H1 (cell line): Measurements from ENCODE around the gene CAPG. TPM values are rescaled to one million over a fixed set of nuclear protein-coding genes. Genes with fewer than 3 reads are reported as not detected.

Experiments
- CTCF ChIA-PET: fragments of 300-600 bp; sonication (Branson Sonifier 250); formaldehyde crosslinking; loops from one replicate; lab custom pipeline; 2021; ENCODE audit not compliant: partially characterized antibody; lab: Charles Lee
- POLR2A ChIA-PET: fragments of 300-600 bp; sonication (Branson Sonifier 250); formaldehyde crosslinking; loops from one replicate; lab custom pipeline; 2021; ENCODE audit warnings: inconsistent platforms; ENCODE audit not compliant: partially characterized antibody; lab: Charles Lee
- DNase-seq, 2 experiments: peaks; one replicate each; pipeline versions ENCODE4 v3.0.0 to v3.0.0-alpha.2; 2010 to 2022; ENCODE audit warnings: low spot score in 2 of 2, low read depth in 1 of 2, mixed read lengths in 1 of 2
- FAIRE-seq: peaks from 2 replicates; lab custom pipeline; 2011; peaks lifted over from hg19 to GRCh38; lab: Jason Lieb, UNC
- H2AFZ ChIP-seq: 2 replicates; pipeline ENCODE4 v1.8.1; 2012; ENCODE audit warnings: low read length, inconsistent platforms
- H2AK5ac ChIP-seq: 2 replicates; pipeline ENCODE4 v1.6.1; 2013; ENCODE audit warnings: low read depth, low read length
- H2BK120ac ChIP-seq: replicated peaks from 2 replicates; pipeline ENCODE3; 2013; ENCODE audit warnings: low read depth, low read length, inconsistent platforms
- H2BK12ac ChIP-seq: 2 replicates; pipeline ENCODE4 v1.6.1; 2013; ENCODE audit warnings: low read depth, low read length
- H2BK15ac ChIP-seq: 2 replicates; pipeline ENCODE4 v1.6.1; 2013; ENCODE audit warnings: low read length
- H2BK20ac ChIP-seq: 2 replicates; pipeline ENCODE4 v1.6.1; 2013; ENCODE audit warnings: low read length
- H2BK5ac ChIP-seq: 2 replicates; pipeline ENCODE4 v1.6.1; 2013; ENCODE audit warnings: low read depth, low read length
- H3K14ac ChIP-seq: 2 replicates; pipeline ENCODE4 v1.6.1; 2013; ENCODE audit warnings: inconsistent platforms; ENCODE audit not compliant: insufficient read length
- H3K18ac ChIP-seq: 2 replicates; pipeline ENCODE4 v1.6.1; 2013; ENCODE audit warnings: low read length; ENCODE audit errors: extremely low read depth
- H3K23ac ChIP-seq: 2 replicates; pipeline ENCODE4 v1.6.1; 2013; ENCODE audit warnings: inconsistent platforms; ENCODE audit not compliant: insufficient read length
- H3K23me2 ChIP-seq: 2 replicates; pipeline ENCODE4 v1.6.1; 2013; ENCODE audit warnings: low read depth, low read length
- H3K27ac ChIP-seq: 2 replicates; pipeline ENCODE4 v1.6.1; 2011; ENCODE audit warnings: low read depth, low read length, inconsistent platforms
- H3K27me3 ChIP-seq, 4 experiments: replicated peaks in 1 of 4; 1 replicate in 1 of 4; 2 replicates in 3 of 4; pipeline versions ENCODE4 v1.6.1 to v1.8.1; 2011 to 2013; ENCODE audit warnings: low read length in 3 of 4, mild to moderate bottlenecking in 3 of 4, inconsistent platforms in 2 of 4, mixed read lengths in 2 of 4, moderate library complexity in 1 of 4; ENCODE audit not compliant: control insufficient read depth in 3 of 4, insufficient read depth in 3 of 4; ENCODE audit errors: extremely low read depth in 1 of 4
- H3K36me3 ChIP-seq, 4 experiments: 2 replicates each; pipeline versions ENCODE4 v1.6.1 to v1.8.1; 2011 to 2013; ENCODE audit warnings: mild to moderate bottlenecking in 4 of 4, low read length in 3 of 4, moderate library complexity in 2 of 4, control low read depth in 1 of 4, inconsistent platforms in 1 of 4; ENCODE audit not compliant: insufficient read depth in 4 of 4, control insufficient read depth in 2 of 4
- H3K4ac ChIP-seq: replicated peaks from 2 replicates; pipeline ENCODE3; 2013; ENCODE audit warnings: low read length, low read depth, mixed read lengths, inconsistent platforms; ENCODE audit not compliant: insufficient read length
- H3K4me1 ChIP-seq, 4 experiments: replicated peaks in 1 of 4; 1 replicate in 1 of 4; 2 replicates in 3 of 4; pipeline versions ENCODE4 v1.6.1 to v1.8.1; 2011 to 2013; ENCODE audit warnings: low read length in 3 of 4, inconsistent platforms in 2 of 4, mixed read lengths in 1 of 4; ENCODE audit not compliant: insufficient read depth in 4 of 4, control insufficient read depth in 3 of 4
- H3K4me2 ChIP-seq, 2 experiments: 2 replicates each; pipeline versions ENCODE4 v1.6.1 to v1.8.1; 2011 to 2013; ENCODE audit warnings: low read depth in 2 of 2, low read length in 2 of 2, control low read depth in 1 of 2, inconsistent platforms in 1 of 2, mild to moderate bottlenecking in 1 of 2; ENCODE audit not compliant: insufficient read depth in 1 of 2
- H3K4me3 ChIP-seq, 4 experiments: fragments of 200-600, 300-600 bp in 1 of 4; sonication (generic), shearing (Covaris generic), sonication (Bioruptor Twin) in 1 of 4; 2 replicates each; pipeline versions ENCODE4 v1.5.1 to v1.8.1; 2011 to 2016; ENCODE audit warnings: low read length in 4 of 4, low read depth in 3 of 4, control low read depth in 2 of 4, inconsistent platforms in 2 of 4, mild to moderate bottlenecking in 2 of 4, mixed read lengths in 1 of 4, moderate library complexity in 1 of 4; ENCODE audit not compliant: insufficient read depth in 2 of 4; ENCODE audit errors: extremely low read depth in 1 of 4
- H3K56ac ChIP-seq: replicated peaks from 2 replicates; pipeline ENCODE3; 2013; ENCODE audit warnings: low read depth, mild to moderate bottlenecking, mixed read lengths, low read length, inconsistent platforms; ENCODE audit not compliant: insufficient read length
- H3K79me1 ChIP-seq: 2 replicates; pipeline ENCODE4 v1.6.1; 2013; ENCODE audit warnings: low read depth, low read length, control low read depth
- H3K79me2 ChIP-seq, 2 experiments: 2 replicates each; pipeline versions ENCODE4 v1.6.1 to v1.8.1; 2012 to 2013; ENCODE audit warnings: low read length in 2 of 2, mild to moderate bottlenecking in 2 of 2, inconsistent platforms in 1 of 2; ENCODE audit not compliant: insufficient read depth in 2 of 2, control insufficient read depth in 1 of 2
- H3K9ac ChIP-seq, 4 experiments: replicated peaks in 1 of 4; 1 replicate in 1 of 4; 2 replicates in 3 of 4; pipeline versions ENCODE4 v1.6.1 to v1.8.1; 2011 to 2013; ENCODE audit warnings: low read depth in 3 of 4, low read length in 3 of 4, control low read depth in 2 of 4, mild to moderate bottlenecking in 2 of 4, moderate library complexity in 2 of 4, inconsistent platforms in 1 of 4; ENCODE audit errors: extremely low read depth in 1 of 4
- H3K9me3 ChIP-seq, 2 experiments: 2 replicates each; pipeline versions ENCODE4 v1.6.1 to v1.8.1; 2012 to 2013; ENCODE audit warnings: mild to moderate bottlenecking in 2 of 2, moderate library complexity in 2 of 2, control low read depth in 1 of 2, inconsistent platforms in 1 of 2, low read depth in 1 of 2, low read length in 1 of 2, mixed read lengths in 1 of 2; ENCODE audit not compliant: insufficient read depth in 2 of 2
- H4K20me1 ChIP-seq, 2 experiments: replicated peaks in 1 of 2; 2 replicates each; pipeline versions ENCODE3 to v1.8.1; 2011 to 2013; ENCODE audit warnings: inconsistent platforms in 2 of 2, low read length in 2 of 2, mild to moderate bottlenecking in 1 of 2; ENCODE audit not compliant: insufficient read depth in 2 of 2, control insufficient read depth in 1 of 2
- H4K5ac ChIP-seq: 2 replicates; pipeline ENCODE4 v1.6.1; 2013; ENCODE audit warnings: low read length, low read depth, mixed read lengths, inconsistent platforms; ENCODE audit not compliant: insufficient read length
- H4K8ac ChIP-seq: 2 replicates; pipeline ENCODE4 v1.8.0; 2013; ENCODE audit warnings: mild to moderate bottlenecking, moderate library complexity, low read length, inconsistent platforms; ENCODE audit not compliant: insufficient read depth; ENCODE audit errors: extremely low read depth
- H4K91ac ChIP-seq: replicated peaks from 2 replicates; pipeline ENCODE3; 2013; ENCODE audit warnings: low read length, mixed read lengths, inconsistent platforms; ENCODE audit not compliant: insufficient read length
- CBX8 ChIP-seq: fragments of 300-800, 300-1000 bp; sonication (generic); IDR thresholded peaks from 2 replicates; pipeline ENCODE4 v1.7.1; 2016; ENCODE audit warnings: low read depth, low read length, borderline replicate concordance
- EZH2 ChIP-seq: fragments of 200-600 bp; sonication (generic); IDR thresholded peaks from 2 replicates; pipeline ENCODE4 v1.7.1; 2012; ENCODE audit warnings: low read depth, mild to moderate bottlenecking, moderate library complexity, low read length, inconsistent platforms; ENCODE audit not compliant: severe bottlenecking
- RAD21 ChIP-seq, 2 experiments: IDR thresholded peaks in 1 of 2; conservative IDR thresholded peaks in 1 of 2; 2 replicates each; pipeline ENCODE4 v1.6.1; 2011; ENCODE audit warnings: low read depth in 2 of 2, low read length in 2 of 2, improper control_type of control experiment in 1 of 2, inconsistent platforms in 1 of 2, mild to moderate bottlenecking in 1 of 2, moderate library complexity in 1 of 2
- SP2 ChIP-seq: IDR thresholded peaks from 2 replicates; pipeline ENCODE4 v1.6.1; 2012; ENCODE audit warnings: mild to moderate bottlenecking, low read length, inconsistent platforms
- WGBS, 2 experiments: shearing (Covaris generic) in 1 of 2; methylation state at CpG; one replicate each; pipeline versions ENCODE4 v1.1.6 to v1.1.7; 2013 to 2015; ENCODE audit warnings: low lambda C conversion rate in 2 of 2, mixed read lengths in 2 of 2, inconsistent platforms in 1 of 2, low coverage in 1 of 2, missing lambda C conversion rate in 1 of 2; ENCODE audit not compliant: insufficient replicate concordance in 2 of 2, insufficient coverage in 1 of 2, insufficient read length in 1 of 2; ENCODE audit errors: extremely low coverage in 1 of 2, missing lambda C conversion rate in 1 of 2; 5-methylcytosine and 5-hydroxymethylcytosine counted together
- polyA plus RNA-seq, 7 experiments: library from polyadenylated mRNA; depleted of rRNA in 3 of 7; stranded (reverse) in 5 of 7; unstranded in 2 of 7; fragments of >200 nt in 5 of 7; fragments of 200-250 nt in 2 of 7; gene quantifications; 1 replicate in 5 of 7; 2 replicates in 1 of 7; 4 replicates in 1 of 7; pipeline versions ENCODE4 v1.2.1 to v1.2.3, GENCODE V29; 2011 to 2013; ENCODE audit warnings: missing spikeins in 2 of 7, mixed read lengths in 2 of 7
- total RNA-seq: library from RNA; stranded (reverse); fragmentation: NEBNext Ultra II Directional; extraction: Animal tissue kit (Norgen Biotek cat#: 25700); gene quantifications from 2 replicates; pipeline ENCODE4 v1.2.1, GENCODE V29; 2021

Gene CAPG
- total and polyA plus RNA-seq, 2 of the 8 experiments (the other 6 are each of a cell fraction or from before 2014, with no cell fraction given): 80.5 to 89.0 TPM

GRCh38 chr2:85396531-85397470 is 13.4 kb downstream of the CAPG start:
- Histone ChIP-seq H2BK20ac (no peak overlapping the region), H3K23ac (no peak overlapping the region), H2AK5ac (no peak overlapping the region), H3K4ac (no peak overlapping the region), H3K4me3 (no peak overlapping the region), H2AFZ (no peak overlapping the region), H3K4me1 (peaks cover 0 to 6% (median under 1%) of the 10 kb centered on the region in 4 experiments; a peak in 2 of 7 replicates), H3K27ac (no peak overlapping the region), H4K20me1 (no peaks in the 10 kb centered on the region), H3K9me3 (no peaks in the 10 kb centered on the region), H3K56ac (no peak overlapping the region), H3K9ac (no peak overlapping the region), H3K14ac (no peak overlapping the region), H2BK12ac (no peak overlapping the region), H3K4me2 (no peak overlapping the region), H4K5ac (no peak overlapping the region), H3K36me3 (peaks cover 0 to 3% (median 0%) of the 10 kb centered on the region in 4 experiments; a peak in 2 of 8 replicates), H3K23me2 (no peaks in the 10 kb centered on the region), H3K79me1 (peaks cover under 1% of the 10 kb centered on the region; the same call in 1 of the 2 replicates), H3K79me2 (no peaks in the 10 kb centered on the region), H2BK5ac (no peak overlapping the region), H2BK15ac (no peak overlapping the region), H3K18ac (no peak overlapping the region), H4K91ac (no peak overlapping the region), H2BK120ac (no peak overlapping the region), H3K27me3 (no peaks in the 10 kb centered on the region), H4K8ac (no peak overlapping the region)
- ChIA-PET POLR2A (interaction anchor here (0.6 to 25.0 kb wide), 2 partner anchors 148 to 261 kb away, joined by 3 to 396 read pairs; partner anchors contain the start of gene MAT2A), CTCF (interaction anchor here (0.7 to 2.9 kb wide), 2 partner anchors 28 to 155 kb away, joined by 3 to 11 read pairs; no protein-coding TSS in a partner anchor)
- no peak for FAIRE-seq
- 89% methylated on average over 5 of the region's 5 CpGs; no CpG with 5 or more reads in 1 of the 2 experiments for WGBS, 2 experiments
- no peak for DNase-seq
- TF ChIP-seq RAD21 (IDR thresholded peaks at IDR 0.05 in 1 of 2, conservative IDR thresholded peaks at IDR 0.05 in 1 of 2; ENCODE audit: low read depth in 2 of 2, low read length in 2 of 2) (no peak), EZH2 (no peak), SP2 (no peak), CBX8 (no peak)
